Measurements from ENCODE around the gene SEMA5A. TPM values are rescaled to one million over a fixed set of nuclear protein-coding genes. Genes with fewer than 3 reads are reported as not detected.

Gene SEMA5A
- total and polyA plus RNA-seq, 2 of the 13 experiments (the other 11 are each of a cell fraction or from before 2014, with no cell fraction given) = 0.01 TPM; not detected in 1

DNA sequence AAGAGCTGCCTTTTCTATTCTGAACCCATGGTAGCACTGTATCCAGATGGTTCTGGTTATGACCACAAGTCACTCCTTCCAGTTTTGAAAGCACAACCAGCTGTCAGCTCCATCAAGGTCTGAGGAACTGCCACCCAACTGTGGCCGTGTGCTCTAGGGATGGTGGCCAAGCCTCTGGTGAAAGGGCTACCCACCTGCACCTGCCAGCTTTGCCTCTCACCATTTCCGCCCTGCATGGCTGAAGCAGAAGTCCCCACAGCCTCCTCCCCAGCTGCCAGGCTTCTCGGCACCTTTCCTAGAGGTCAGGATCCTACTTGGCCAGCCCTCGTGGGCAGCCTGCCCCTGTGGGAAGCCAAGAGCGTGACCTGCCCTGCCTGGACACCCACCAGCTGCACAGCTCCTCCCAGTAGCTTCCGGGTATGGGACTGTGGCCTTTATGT, 16.8 kb downstream of the SEMA5A start:
- no TSS peak for BruUV-seq (replicated peaks)
- ATAC-seq (no peak), DNase-seq (ENCODE audit: low spot score) (no peak), FAIRE-seq (no peak)
- intact Hi-C loops (cut with micrococcal nuclease; ENCODE audit: unreplicated experiment) = no loop called here
- Histone ChIP-seq H3K36me3 (replicated peaks in 1 of 2; ENCODE audit: control insufficient read depth in 1 of 2, insufficient read depth in 2 of 2, low read length in 2 of 2) (no peaks in the 10 kb centered on the region), H3K79me2 (ENCODE audit: insufficient read depth, low read length) (no peaks in the 10 kb centered on the region), H4K20me1 (ENCODE audit: insufficient read depth, low read length) (no peaks in the 10 kb centered on the region), H3K4me3 (replicated peaks in 1 of 3; ENCODE audit: insufficient read depth in 1 of 3, low read depth in 2 of 3, low read length in 3 of 3) (no peak overlapping the region), H3K4me2 (ENCODE audit: low read depth, low read length) (no peak overlapping the region), H3K27me3 (ENCODE audit: control insufficient read depth in 1 of 2, insufficient read depth in 2 of 2, low read length in 2 of 2) (no peaks in the 10 kb centered on the region), H3K9ac (ENCODE audit: insufficient read depth, low read depth, low read length) (no peak overlapping the region), H2AFZ (ENCODE audit: low read length) (no peak overlapping the region), H3K9me3 (ENCODE audit: low read length) (no peaks in the 10 kb centered on the region), H3K4me1 (ENCODE audit: insufficient read depth, low read length) (no peaks in the 10 kb centered on the region), H3K27ac (ENCODE audit: extremely low read length, insufficient read depth, low read length) (no peak overlapping the region)
- 5% methylated on average over 3 of the region's 6 CpGs for WGBS (ENCODE audit: low lambda C conversion rate)
- in situ Hi-C loops (cut with HindIII; ENCODE audit: extremely low pct_ligation_motif_present, low pct_unique_long_range_greater_than_20kb) = no loop called here
- TF ChIP-seq RFX5 (IDR thresholded peaks at IDR 0.05; ENCODE audit: low read depth, low read length) = no peak
- no peak for TF ChIP-seq ZNF605 (CRISPR knock-in tag; IDR thresholded peaks at IDR 0.05)
- TF ChIP-seq HNRNPL (IDR thresholded peaks at IDR 0.05; ENCODE audit: low read depth, low read length) = no peak
- no peak for TF ChIP-seq ZNF691 (CRISPR knock-in tag; IDR thresholded peaks at IDR 0.05; ENCODE audit: borderline replicate concordance, low read depth)
- no peak for TF ChIP-seq TAF1 (CRISPR knock-in tag; IDR thresholded peaks at IDR 0.05)
- no peak for TF ChIP-seq KDM4B (CRISPR knock-in tag; IDR thresholded peaks at IDR 0.05)
- TF ChIP-seq ZNF563 (CRISPR knock-in tag; IDR thresholded peaks at IDR 0.05) = no peak
- TF ChIP-seq ZNF17 (CRISPR knock-in tag; IDR thresholded peaks at IDR 0.05) = no peak
- no peak for TF ChIP-seq LCORL (IDR thresholded peaks at IDR 0.05)
- no peak for TF ChIP-seq LCORL (CRISPR knock-in tag; IDR thresholded peaks at IDR 0.05)
- no peak for TF ChIP-seq KAT8 (CRISPR knock-in tag; IDR thresholded peaks at IDR 0.05)
- no peak for TF ChIP-seq ZBTB37 (CRISPR knock-in tag; IDR thresholded peaks at IDR 0.05)
- TF ChIP-seq, protein P1, sequence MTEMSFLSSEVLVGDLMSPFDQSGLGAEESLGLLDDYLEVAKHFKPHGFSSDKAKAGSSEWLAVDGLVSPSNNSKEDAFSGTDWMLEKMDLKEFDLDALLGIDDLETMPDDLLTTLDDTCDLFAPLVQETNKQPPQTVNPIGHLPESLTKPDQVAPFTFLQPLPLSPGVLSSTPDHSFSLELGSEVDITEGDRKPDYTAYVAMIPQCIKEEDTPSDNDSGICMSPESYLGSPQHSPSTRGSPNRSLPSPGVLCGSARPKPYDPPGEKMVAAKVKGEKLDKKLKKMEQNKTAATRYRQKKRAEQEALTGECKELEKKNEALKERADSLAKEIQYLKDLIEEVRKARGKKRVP (CRISPR knock-in tag; IDR thresholded peaks at IDR 0.05) = no peak
- ChIA-PET POLR2A (no interaction called here), CTCF (ENCODE audit: low intra/inter-chr PET ratio, low total read pairs) (no interaction called here)
